Brain microvascular endothelial cell (primary cell): ENCODE results near the gene GALNS.

ENCODE experiments used
- DNase-seq: peaks from one replicate; pipeline ENCODE4 v3.0.0-alpha.2; 2020
- H3K27ac ChIP-seq: fragments of 250-450 bp; sonication (Bioruptor Pico); 2 replicates; pipeline ENCODE4 v1.5.1; 2020; ENCODE audit warnings: mild to moderate bottlenecking, moderate library complexity
- H3K27me3 ChIP-seq: fragments of 250-450 bp; sonication (Bioruptor Pico); replicated peaks from 2 replicates; pipeline ENCODE4 v1.5.1; 2020; ENCODE audit warnings: mild to moderate bottlenecking
- H3K36me3 ChIP-seq: fragments of 250-450 bp; sonication (Bioruptor Pico); replicated peaks from 2 replicates; pipeline ENCODE4 v1.5.1; 2020; ENCODE audit warnings: mild to moderate bottlenecking
- H3K4me3 ChIP-seq: 2 replicates; pipeline ENCODE4 v1.5.1; 2011; ENCODE audit warnings: low read depth, mild to moderate bottlenecking, control low read depth, low read length, moderate library complexity
- in situ Hi-C: cut with HindIII; loops from 2 replicates; pipeline ENCODE4 v1.10.0; 2017; ENCODE audit warnings: low sequenced_read_pairs, low pct_ligation_motif_present
- TF ChIP-seq, protein P1 (sequence below): IDR thresholded peaks from 2 replicates; pipeline ENCODE4 v1.5.1; 2011; ENCODE audit warnings: low read depth, mild to moderate bottlenecking, moderate library complexity, low read length, control low read depth, inconsistent platforms; ENCODE audit errors: missing control alignments

GALNS gene

DNA sequence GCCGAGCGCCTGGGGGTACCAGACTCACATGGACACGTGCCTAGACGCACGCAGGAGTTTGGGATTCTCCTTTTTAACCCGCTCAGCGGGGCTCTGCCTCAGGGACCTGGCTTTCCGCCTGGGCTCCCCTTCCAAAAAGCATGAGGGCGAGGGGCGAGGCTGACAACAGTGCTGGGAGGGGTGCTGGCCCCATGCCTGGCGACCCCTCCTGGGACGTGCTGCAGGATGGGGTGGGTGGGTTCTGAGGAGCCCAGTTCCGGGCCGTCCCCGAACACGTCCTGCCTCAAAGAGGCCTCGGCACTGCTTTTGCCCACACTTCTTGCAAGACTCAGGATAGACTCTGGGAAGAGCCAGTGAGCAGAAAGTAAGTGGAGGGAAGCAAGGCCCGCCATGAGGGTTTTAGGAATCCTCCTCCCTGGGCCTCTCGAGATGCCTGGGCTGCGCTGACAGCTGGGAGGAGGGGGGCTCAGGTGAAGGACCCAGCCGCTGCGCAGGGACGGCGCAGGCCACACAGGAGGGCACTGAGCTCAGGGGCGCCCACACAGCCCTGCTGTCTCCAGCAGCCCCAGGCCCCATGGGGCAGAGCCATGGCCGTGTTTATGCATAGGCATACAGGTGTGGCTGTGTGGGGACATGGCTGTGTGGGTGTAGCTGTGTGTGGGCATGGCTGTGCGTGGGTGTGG is 25.1 kb upstream of the GALNS start:
- no peak for DNase-seq
- Histone ChIP-seq H3K36me3 (no peaks in the 10 kb centered on the region), H3K27ac (no peak overlapping the region), H3K4me3 (no peak overlapping the region), H3K27me3 (peaks cover 30% of the 10 kb centered on the region)
- in situ Hi-C loops = no loop called here
- TF ChIP-seq, protein P1, sequence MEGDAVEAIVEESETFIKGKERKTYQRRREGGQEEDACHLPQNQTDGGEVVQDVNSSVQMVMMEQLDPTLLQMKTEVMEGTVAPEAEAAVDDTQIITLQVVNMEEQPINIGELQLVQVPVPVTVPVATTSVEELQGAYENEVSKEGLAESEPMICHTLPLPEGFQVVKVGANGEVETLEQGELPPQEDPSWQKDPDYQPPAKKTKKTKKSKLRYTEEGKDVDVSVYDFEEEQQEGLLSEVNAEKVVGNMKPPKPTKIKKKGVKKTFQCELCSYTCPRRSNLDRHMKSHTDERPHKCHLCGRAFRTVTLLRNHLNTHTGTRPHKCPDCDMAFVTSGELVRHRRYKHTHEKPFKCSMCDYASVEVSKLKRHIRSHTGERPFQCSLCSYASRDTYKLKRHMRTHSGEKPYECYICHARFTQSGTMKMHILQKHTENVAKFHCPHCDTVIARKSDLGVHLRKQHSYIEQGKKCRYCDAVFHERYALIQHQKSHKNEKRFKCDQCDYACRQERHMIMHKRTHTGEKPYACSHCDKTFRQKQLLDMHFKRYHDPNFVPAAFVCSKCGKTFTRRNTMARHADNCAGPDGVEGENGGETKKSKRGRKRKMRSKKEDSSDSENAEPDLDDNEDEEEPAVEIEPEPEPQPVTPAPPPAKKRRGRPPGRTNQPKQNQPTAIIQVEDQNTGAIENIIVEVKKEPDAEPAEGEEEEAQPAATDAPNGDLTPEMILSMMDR = no peak

DNA sequence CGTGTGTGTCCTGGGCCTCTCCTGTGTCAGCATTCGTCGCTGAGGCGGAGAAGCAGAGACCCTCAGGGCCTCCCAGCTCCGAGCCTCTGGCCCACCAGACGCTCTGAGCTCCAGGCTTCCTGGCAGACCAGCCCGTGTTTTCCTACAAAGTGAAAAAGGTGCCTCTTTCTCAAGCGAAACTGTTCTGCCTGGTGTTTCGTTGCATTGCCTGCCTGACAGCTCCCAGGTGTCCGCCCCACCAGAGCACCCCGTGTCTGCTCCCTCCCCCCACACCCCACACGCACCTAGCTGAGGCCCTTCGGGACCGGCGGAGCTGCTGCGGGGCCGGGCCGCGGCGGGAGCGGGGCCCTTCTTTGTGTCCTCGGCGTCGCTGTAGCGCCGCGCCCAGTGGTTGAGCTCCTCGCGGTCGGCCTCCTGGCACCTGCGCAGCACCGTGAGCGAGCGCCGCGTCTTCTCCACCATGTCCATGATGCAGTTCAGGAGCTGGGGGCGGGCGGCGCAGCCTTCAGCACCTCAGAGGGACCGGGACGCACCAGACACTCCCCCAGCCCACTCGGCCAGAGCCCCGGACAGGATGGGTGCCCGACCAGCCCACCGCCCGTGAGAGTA is 24.4 kb upstream of the GALNS start:
- Histone ChIP-seq H3K27me3 (peaks cover 33% of the 10 kb centered on the region), H3K36me3 (no peaks in the 10 kb centered on the region), H3K27ac (no peak overlapping the region), H3K4me3 (no peak overlapping the region)
- TF ChIP-seq, protein P1 = no peak
- in situ Hi-C loops = no loop called here
- no peak for DNase-seq

DNA sequence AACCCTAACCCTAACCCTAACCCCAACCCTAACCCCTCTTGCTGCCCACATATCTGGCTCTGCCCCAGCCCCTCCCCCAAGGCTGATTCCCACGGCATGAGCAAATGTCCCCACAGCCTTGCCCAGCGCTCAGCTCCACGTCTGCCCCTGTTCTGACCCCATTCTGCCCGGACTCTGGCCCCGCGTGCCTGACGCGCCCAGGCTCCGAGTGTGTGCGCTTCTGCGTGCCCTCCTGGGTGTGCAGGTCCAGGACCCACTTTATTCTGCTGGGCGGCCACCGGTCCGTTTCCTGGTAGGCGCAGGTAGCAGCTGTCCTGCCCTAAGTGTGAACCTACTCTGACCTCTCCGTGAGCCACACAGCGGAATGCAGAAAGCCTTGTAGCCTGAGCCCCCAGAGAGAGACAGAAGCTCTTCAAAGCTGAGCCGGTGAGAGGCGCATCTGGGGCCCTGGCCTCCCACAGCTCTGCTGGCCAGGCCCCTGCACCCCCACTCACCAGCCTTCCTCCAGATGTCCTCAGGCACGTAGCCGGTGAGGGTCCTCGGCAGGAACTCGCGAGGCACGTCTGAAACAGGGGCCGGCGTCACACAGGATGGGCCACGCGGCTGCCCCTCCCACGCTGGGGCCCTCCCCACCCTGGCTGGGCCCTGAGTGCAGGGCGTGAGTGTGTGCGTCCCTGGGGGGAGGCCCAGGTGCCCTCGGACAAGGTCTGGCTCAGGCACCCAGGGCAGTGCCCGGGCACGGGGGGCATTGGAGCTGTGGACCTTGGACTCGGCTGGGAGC is 23.7 kb upstream of the GALNS start:
- no peaks in the 10 kb centered on the region for H3K36me3 ChIP-seq
- DNase-seq = no peak
- in situ Hi-C loops = no loop called here
- peaks cover 33% of the 10 kb centered on the region for H3K27me3 ChIP-seq
- TF ChIP-seq, protein P1 = no peak
- no peak overlapping the region for H3K27ac ChIP-seq
- H3K4me3 ChIP-seq = no peak overlapping the region

DNA sequence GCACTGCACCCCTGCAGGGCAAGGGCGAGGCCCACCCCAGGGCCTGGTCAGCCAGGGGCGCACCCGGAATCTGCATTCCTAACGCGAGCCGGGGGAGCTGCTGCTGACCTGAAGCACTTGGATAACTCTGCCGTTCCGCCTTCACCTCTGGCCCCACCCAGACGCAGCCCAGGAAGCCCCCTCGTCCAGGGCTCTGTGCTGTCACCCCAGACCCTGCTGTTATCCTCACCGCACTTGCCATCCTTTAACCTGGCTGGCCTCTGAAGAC is 23.0 kb upstream of the GALNS start:
- Histone ChIP-seq H3K36me3 (no peaks in the 10 kb centered on the region), H3K27me3 (peaks cover 33% of the 10 kb centered on the region), H3K4me3 (no peak overlapping the region), H3K27ac (no peak overlapping the region)
- in situ Hi-C loops = no loop called here
- no peak for DNase-seq
- TF ChIP-seq, protein P1 = no peak

DNA sequence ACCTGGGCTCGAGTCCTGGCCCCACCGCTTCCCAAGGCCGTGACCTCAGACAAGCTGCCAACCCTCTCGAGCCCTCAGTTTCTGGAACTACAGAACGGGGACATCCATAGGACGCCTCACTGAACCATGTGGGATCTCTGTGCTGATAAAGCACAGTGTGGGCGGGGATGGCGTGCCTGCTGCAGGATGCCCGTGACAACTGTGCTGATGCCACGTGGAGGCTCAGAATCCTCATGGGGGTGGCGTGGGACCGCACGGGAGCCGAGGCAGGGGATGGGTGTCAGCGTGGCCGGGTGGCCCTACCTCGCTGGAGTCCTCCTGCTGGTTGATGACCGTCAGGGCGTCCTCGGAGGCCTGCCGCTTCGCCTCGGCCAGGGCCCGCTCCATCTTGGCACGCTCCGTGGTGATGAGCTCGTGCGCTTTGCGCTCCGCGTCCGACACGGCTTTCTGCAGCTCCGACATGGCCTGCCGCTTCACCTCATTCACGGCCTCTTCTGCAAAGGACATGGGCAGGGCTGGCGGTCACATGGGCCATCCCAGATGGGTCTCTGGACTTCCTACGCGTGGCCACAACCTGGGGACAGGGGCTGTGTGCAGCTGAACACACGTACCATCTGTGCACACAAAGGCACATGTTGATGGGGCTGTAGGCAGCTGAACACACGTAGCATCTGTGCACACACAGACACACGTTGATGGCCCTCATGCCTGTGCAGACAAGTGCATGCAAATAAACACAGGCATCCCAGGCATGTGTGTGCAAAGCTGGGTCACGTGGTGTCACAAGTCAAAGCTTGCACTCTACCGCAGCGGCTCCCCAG is 22.4 kb upstream of the GALNS start:
- no peak for DNase-seq
- in situ Hi-C loops = no loop called here
- TF ChIP-seq, protein P1 = no peak
- Histone ChIP-seq H3K27ac (no peak overlapping the region), H3K36me3 (no peaks in the 10 kb centered on the region), H3K27me3 (peaks cover 33% of the 10 kb centered on the region), H3K4me3 (no peak overlapping the region)
